Subcutaneous adipose tissue (tissue), 4 donors: ENCODE results near the gene NPLOC4. TPM values are rescaled to one million over a fixed set of nuclear protein-coding genes. Genes with fewer than 3 reads are reported as not detected.

Experiments
- total RNA-seq, 4 donors: library from RNA; depleted of rRNA; stranded (reverse); fragments of >200 nt; gene quantifications; one replicate each; pipeline ENCODE4 v1.1.0, GENCODE V29; 2016
- TF ChIP-seq, protein P1 (sequence below): fragments of 450-650 bp; IDR thresholded peaks from one replicate; pipeline ENCODE4 v1.5.1; 2016; ENCODE audit warnings: low read depth, mild to moderate bottlenecking, control low read depth, antibody characterized with exemption, moderate library complexity

NPLOC4 gene
- total RNA-seq, 4 donors from 2014 or later = 47.4 to 112 (median 62.8) TPM

DNA sequence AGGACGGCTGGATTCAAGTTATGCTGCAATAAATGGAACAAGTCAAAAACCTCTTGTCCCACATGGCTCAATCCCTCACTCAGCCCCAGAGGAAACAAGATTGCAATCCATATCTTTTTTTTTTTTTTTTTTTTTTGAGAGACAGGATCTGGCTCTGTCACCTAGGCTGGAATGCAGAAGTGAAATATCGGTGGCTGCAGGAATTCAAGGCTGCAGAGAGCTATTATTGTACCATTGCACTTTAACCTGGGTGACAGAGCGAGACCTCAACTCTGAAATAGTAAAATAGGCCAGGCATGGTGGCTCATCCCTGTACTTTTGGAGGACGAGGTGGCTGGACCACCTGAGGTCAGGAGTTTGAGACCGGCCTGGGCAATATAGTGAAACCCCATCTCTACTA is 22.1 kb upstream of the NPLOC4 start:
- TF ChIP-seq, protein P1, sequence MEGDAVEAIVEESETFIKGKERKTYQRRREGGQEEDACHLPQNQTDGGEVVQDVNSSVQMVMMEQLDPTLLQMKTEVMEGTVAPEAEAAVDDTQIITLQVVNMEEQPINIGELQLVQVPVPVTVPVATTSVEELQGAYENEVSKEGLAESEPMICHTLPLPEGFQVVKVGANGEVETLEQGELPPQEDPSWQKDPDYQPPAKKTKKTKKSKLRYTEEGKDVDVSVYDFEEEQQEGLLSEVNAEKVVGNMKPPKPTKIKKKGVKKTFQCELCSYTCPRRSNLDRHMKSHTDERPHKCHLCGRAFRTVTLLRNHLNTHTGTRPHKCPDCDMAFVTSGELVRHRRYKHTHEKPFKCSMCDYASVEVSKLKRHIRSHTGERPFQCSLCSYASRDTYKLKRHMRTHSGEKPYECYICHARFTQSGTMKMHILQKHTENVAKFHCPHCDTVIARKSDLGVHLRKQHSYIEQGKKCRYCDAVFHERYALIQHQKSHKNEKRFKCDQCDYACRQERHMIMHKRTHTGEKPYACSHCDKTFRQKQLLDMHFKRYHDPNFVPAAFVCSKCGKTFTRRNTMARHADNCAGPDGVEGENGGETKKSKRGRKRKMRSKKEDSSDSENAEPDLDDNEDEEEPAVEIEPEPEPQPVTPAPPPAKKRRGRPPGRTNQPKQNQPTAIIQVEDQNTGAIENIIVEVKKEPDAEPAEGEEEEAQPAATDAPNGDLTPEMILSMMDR = no peak

DNA sequence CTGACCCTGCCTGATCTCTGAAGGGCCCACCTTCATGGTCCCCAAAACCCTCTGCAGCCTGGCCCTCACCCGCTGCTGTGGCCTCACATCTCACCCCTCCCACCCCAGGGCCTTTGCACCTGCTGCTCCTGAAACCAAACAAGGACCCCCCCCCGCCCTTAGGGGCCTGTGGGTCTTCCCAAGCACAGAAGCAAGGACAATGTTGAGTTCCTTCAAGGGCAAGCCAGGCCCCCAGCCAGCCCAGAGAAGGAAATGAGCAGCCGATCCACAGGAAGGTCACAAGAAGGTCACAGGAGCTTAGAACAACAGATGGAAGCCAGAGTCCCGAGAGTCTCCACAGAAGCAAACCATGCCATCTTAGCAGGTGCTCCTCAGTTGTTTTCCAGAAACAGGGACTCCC is 19.9 kb upstream of the NPLOC4 start:
- TF ChIP-seq, protein P1 = no peak

DNA sequence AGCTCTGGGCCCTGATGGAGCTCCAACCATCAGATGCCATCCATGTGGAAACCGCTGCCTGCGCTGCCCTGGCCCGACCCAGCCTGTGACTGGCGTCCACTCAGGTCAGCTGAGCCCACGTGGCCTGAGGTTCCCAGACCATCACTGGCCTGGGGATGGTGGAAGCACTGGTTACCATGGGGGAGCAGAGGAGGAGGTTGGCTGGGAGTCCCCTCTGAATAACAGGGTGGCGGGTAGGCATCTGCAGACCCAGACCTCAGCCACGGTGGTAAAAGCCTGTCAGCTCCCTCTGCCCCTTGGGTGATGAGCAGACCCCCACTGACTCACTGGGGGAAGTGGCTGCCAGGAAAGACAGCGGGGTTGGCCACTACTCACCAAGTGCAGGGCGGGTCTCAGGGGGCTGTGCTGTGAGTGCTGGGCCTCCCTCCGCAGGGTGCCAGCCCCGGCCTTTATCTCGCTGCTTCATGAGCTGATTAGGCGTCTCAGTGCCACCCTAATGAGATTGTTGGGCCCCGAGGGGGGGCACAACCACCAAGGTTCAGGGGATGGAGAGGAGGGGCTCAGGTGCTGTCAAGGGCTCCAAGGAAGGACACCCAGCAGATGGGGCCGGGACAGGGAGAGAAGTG is 19.3 kb upstream of the NPLOC4 start, which contains the start of gene PDE6G:
Gene PDE6G (minus strand): TSS at position 425 of the 626 bp plus-strand sequence. CDS start 3,237 bp downstream, outside the sequence.
- TF ChIP-seq, protein P1 = no peak

DNA sequence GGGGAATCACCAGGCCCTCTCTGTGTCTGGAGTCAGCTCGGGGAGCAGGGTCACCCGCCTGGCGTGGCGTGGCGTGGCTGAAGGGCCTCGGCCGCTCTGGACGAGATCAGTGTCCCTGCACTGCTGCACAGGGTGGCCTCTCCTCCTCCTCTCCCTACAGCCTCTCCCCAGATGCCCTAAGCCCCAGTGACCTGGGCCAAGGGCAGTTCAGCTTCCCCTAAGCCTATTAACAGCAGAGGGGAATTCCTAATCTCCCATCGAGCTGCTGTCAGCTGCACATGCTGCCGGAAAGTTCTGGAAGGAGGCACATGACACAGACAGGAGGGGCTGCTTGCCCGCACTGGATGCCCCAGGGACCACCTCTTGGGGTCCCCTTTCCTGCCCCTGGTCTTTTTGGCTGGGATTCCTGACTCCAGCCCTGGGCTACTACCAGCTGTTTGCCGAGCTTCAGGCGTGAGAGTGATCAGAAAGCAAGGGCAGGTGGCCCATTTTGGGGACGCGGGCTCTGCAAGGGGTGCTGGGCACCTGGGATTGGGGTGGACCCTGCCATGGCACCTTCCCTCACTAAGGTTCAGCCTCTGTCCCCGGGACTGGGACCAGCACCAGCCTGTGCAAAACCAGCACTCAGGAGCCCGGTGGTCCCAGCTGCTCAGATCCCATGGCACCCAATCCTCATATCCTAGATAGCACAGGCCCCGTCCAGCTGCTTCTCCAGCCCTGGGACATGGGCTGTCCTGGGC is 18.6 kb upstream of the NPLOC4 start:
- TF ChIP-seq, protein P1 = no peak

DNA sequence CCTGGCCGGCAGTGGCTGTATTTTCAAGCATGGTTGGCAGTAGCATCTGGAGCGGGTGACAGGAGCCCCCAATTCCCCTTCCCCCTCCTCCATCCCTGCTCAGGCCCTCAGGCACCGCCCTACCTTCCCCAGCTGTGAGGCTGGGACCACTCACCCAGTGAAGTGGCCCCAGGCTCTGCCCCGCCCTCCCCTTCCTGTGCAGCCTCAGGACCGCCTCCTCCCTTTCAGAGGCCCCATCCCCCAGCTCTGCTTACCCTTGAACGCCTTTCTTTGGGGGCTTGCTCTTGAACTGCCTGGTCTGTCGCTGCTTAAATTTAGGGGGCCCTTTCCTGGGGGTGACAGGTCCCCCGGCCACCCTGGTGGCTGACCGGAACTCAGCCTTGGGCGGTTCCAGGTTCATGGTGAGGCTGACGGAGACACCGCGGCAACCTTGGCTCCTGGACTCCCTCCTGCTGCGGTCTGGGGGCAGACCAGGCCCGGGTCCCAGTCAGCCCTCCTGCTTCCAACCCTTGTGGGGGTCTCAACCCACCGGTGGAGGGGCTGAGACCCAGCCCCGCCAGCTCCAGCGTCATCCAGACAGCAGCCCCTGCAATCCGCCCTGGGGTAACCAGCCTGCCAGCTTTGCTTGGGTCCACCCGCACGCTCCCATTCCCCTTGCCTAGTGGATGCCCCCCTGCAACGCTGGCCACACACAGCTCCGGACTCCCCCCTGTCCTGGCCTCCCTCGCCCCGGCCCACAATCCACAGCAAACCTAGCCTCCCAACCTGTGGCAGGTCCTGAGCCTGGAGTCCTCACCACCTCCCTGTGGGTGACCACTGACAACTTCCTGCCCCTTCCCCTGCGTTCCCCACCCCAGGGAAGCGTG is 16.2 kb upstream of the NPLOC4 start:
- TF ChIP-seq, protein P1 = no peak

DNA sequence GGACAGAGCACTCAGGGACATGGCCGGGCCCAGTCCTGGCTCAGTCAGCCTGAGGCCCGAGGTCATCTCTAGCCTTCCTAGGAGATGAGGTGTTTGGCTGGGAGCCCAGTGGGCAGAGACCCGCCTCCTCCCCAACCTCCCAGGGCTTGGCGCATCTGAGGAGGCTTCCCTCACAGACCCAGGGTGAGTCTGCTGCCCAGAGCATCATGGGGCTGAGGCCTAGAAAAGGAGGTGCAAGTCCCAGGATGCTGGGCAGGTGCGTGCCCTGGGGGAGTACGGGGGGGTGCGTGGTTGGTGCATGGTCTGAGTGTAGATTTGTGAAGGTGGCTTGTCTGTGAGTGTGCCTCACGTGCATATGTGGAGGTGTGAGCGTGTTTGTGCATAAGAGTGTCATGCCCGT is 14.8 kb upstream of the NPLOC4 start:
- TF ChIP-seq, protein P1 = no peak

DNA sequence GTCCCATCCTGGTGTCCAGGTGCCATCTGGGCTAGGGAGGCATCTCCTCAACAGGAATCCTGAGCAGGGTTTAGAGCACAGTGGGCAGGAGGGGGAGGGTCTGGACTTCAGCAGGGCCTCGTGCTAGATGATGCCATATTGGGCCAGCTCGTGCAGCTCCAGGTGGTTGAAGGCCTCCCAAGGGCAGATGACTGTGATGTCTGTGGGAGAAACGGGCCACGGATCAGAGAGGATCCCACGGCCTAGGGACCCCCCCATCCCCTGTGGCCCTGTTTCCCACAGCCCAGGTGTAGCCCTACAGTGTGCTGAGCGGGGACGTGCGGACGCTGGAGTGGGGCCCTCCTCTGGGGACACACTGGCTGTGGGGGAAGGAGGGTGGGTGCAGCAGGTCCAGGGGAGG is 14.0 kb upstream of the NPLOC4 start:
- TF ChIP-seq, protein P1 = no peak
